8988T (cell line): ENCODE data around the gene TRIAP1.
"Not testable (repeated sequence)": the region's sequence is repeated elsewhere in the genome, so short reads cannot be mapped to it uniquely, and the experiment has no call there.

Experiments
- DNase-seq: peaks from one replicate; pipeline ENCODE4 v3.0.0; 2011

TRIAP1 gene

GRCh38 chr12:120468325-120468820, 22.2 kb upstream of the TRIAP1 start:
- no peak for DNase-seq

GRCh38 chr12:120467439-120467838, 21.3 kb upstream of the TRIAP1 start:
- no peak for DNase-seq

GRCh38 chr12:120466560-120467315, 20.6 kb upstream of the TRIAP1 start:
- DNase-seq: no peak

- DNase-seq: no peak
These were observed 19.6 kb upstream of the TRIAP1 start for GRCh38 chr12:120465756-120466155.

- DNase-seq: no peak
These were observed 17.5 kb upstream of the TRIAP1 start for GRCh38 chr12:120463712-120464111.

- DNase-seq: no peak
These were observed 16.0 kb upstream of the TRIAP1 start for GRCh38 chr12:120462099-120462640.

- DNase-seq: no peak
These were observed 14.0 kb upstream of the TRIAP1 start for GRCh38 chr12:120460157-120460556.

GRCh38 chr12:120457133-120457532, 10.9 kb upstream of the TRIAP1 start:
- DNase-seq: no peak

- no peak for DNase-seq
These were observed 9.1 kb upstream of the TRIAP1 start for GRCh38 chr12:120455302-120455701.

GRCh38 chr12:120453977-120454376, 7.8 kb upstream of the TRIAP1 start:
- no peak for DNase-seq

GRCh38 chr12:120453060-120453750, 7.0 kb upstream of the TRIAP1 start:
- no peak for DNase-seq

GRCh38 chr12:120452524-120452923, 6.3 kb upstream of the TRIAP1 start:
- DNase-seq: not testable (repeated sequence)

- DNase-seq: no peak
These were observed 1.8 kb upstream of the TRIAP1 start for GRCh38 chr12:120447992-120448391.

- DNase-seq: not testable (repeated sequence)
These were observed 627 bp upstream of the TRIAP1 start for GRCh38 chr12:120446844-120447178.

- DNase-seq: no peak
These were observed 1.5 kb downstream of the TRIAP1 start for GRCh38 chr12:120444676-120445075.

GRCh38 chr12:120439646-120440247, 6.4 kb downstream of the TRIAP1 start:
- DNase-seq: peak; percentile 49

GRCh38 chr12:120438495-120439198, 7.5 kb downstream of the TRIAP1 start:
- no peak for DNase-seq

GRCh38 chr12:120437735-120438494, 8.3 kb downstream of the TRIAP1 start, which contains the start of gene COX6A1:
COX6A1 (plus strand) TSS chr12:120438113; CDS start chr12:120438127, 14 bp downstream.
- DNase-seq: peak; percentile 84

GRCh38 chr12:120432772-120433525, 13.2 kb downstream of the TRIAP1 start:
- no peak for DNase-seq

- no peak for DNase-seq
These were observed 16.8 kb downstream of the TRIAP1 start for GRCh38 chr12:120429368-120429767.

GRCh38 chr12:120428597-120429229, 17.5 kb downstream of the TRIAP1 start:
- DNase-seq: no peak
